A673 (cell line): ENCODE results near the gene CUL9. TPM values are rescaled to one million over a fixed set of nuclear protein-coding genes. Genes with fewer than 3 reads are reported as not detected.
A peak's percentile ranks its signal among the peaks of the same experiment; 100 is the strongest.
"Not testable (repeated sequence)": the region's sequence is repeated elsewhere in the genome, so short reads cannot be mapped to it uniquely, and the experiment has no call there.

Experiments
- Bru-seq: library from RNA; stranded (reverse); fragments of 400-500 nt; gene quantifications from one replicate; lab custom pipeline; 2021; lab: Mats Ljungman, UMichigan
- BruChase-seq, 2 experiments: library from RNA; stranded (reverse); fragments of 400-500 nt; gene quantifications; one replicate each; lab custom pipeline; 2021; lab: Mats Ljungman, UMichigan
- BruUV-seq: library from RNA; stranded (reverse); fragments of 400-500 nt; replicated peaks from 2 replicates; lab custom pipeline; 2021; lab: Mats Ljungman, UMichigan
- CTCF ChIA-PET: fragments of 300-600 bp; sonication (Branson Sonifier 250); formaldehyde crosslinking; loops from one replicate; lab custom pipeline; 2022; ENCODE audit warnings: antibody characterized with exemption; lab: Charles Lee
- POLR2A ChIA-PET: fragments of 300-600 bp; sonication (Branson Sonifier 250); formaldehyde crosslinking; loops from one replicate; lab custom pipeline; 2022; ENCODE audit warnings: antibody characterized with exemption; ENCODE audit not compliant: low non-redundant PET; lab: Charles Lee
- DNase-seq: peaks from one replicate; pipeline ENCODE4 v3.0.0-alpha.2; 2015; ENCODE audit warnings: low spot score
- H3K27ac ChIP-seq: fragments of 200-600 bp; sonication (generic); 2 replicates; pipeline ENCODE4 v1.5.1; 2016; ENCODE audit warnings: mixed run types, low read depth, mild to moderate bottlenecking, mixed read lengths, antibody characterized with exemption, low read length; ENCODE audit not compliant: poor library complexity, severe bottlenecking
- H3K27me3 ChIP-seq: fragments of 200-600 bp; sonication (generic); replicated peaks from 2 replicates; pipeline ENCODE4 v1.6.1; 2017; ENCODE audit warnings: mixed run types, low read depth, mild to moderate bottlenecking, mixed read lengths, antibody characterized with exemption, low read length; ENCODE audit not compliant: insufficient read depth, poor library complexity
- H3K36me3 ChIP-seq: fragments of 200-600 bp; sonication (generic); 2 replicates; pipeline ENCODE4 v1.6.1; 2016; ENCODE audit warnings: mixed run types, mild to moderate bottlenecking, mixed read lengths, antibody characterized with exemption, low read length; ENCODE audit not compliant: insufficient read depth, poor library complexity, severe bottlenecking
- H3K4me1 ChIP-seq: fragments of 200-600 bp; sonication (generic); 2 replicates; pipeline ENCODE4 v1.6.1; 2017; ENCODE audit warnings: mixed run types, mild to moderate bottlenecking, mixed read lengths, antibody characterized with exemption, low read length; ENCODE audit not compliant: insufficient read depth, poor library complexity, severe bottlenecking
- H3K4me3 ChIP-seq: fragments of 200-600 bp; sonication (generic); 2 replicates; pipeline ENCODE4 v1.5.1; 2016; ENCODE audit warnings: low read depth, mixed run types, mild to moderate bottlenecking, mixed read lengths, low read length; ENCODE audit not compliant: poor library complexity, severe bottlenecking
- H3K9me3 ChIP-seq: fragments of 200-600 bp; sonication (generic); 2 replicates; pipeline ENCODE4 v1.6.1; 2016; ENCODE audit warnings: mixed run types, low read depth, mild to moderate bottlenecking, mixed read lengths, antibody characterized with exemption, low read length; ENCODE audit not compliant: poor library complexity, severe bottlenecking
- EZH2 ChIP-seq: fragments of 200-600 bp; sonication (generic); IDR thresholded peaks from 2 replicates; pipeline ENCODE4 v1.6.1; 2017; ENCODE audit warnings: borderline replicate concordance, low read depth, mild to moderate bottlenecking, mixed read lengths, antibody characterized with exemption, low read length; ENCODE audit not compliant: poor library complexity, severe bottlenecking
- intact Hi-C: fragments of 100-400 bp; cut with micrococcal nuclease; formaldehyde crosslinking; loops from one replicate; pipeline ENCODE4 v1.10.0; 2022; ENCODE audit not compliant: unreplicated experiment
- long read RNA-seq: library from polyadenylated mRNA; stranded (forward); transcript quantifications from one replicate; pipeline ENCODE4 v2.0.0, GENCODE V29; 2022
- total RNA-seq: library from RNA; stranded (reverse); gene quantifications from 2 replicates; pipeline ENCODE4 v1.2.3, GENCODE V29; 2021
- TF ChIP-seq, protein P1 (sequence below): fragments of 300-800, 200-600 bp; sonication (generic); conservative IDR thresholded peaks from 2 replicates; pipeline ENCODE4 v1.5.1; 2017; ENCODE audit warnings: low read depth, mild to moderate bottlenecking, antibody characterized with exemption, low read length, moderate library complexity, mixed read lengths

CUL9 gene
- total RNA-seq (38.7 and 50.7 TPM in 2 replicates), Bru-seq, nascent RNA (percentile 58 among the genes with signal in this experiment), BruChase-seq, experiment 1, labeled RNA remaining after a 2-hour chase (percentile 65 among the genes with signal in this experiment), BruChase-seq, experiment 2, labeled RNA remaining after a 6-hour chase (percentile 72 among the genes with signal in this experiment)
- long read RNA-seq, full-length matches to known transcripts: 5 of 48 reads
- long read RNA-seq, partial matches to known transcripts: 26 of 48 reads
- long read RNA-seq, other reads (novel, unspliced or antisense): 17 of 48 reads

DNA sequence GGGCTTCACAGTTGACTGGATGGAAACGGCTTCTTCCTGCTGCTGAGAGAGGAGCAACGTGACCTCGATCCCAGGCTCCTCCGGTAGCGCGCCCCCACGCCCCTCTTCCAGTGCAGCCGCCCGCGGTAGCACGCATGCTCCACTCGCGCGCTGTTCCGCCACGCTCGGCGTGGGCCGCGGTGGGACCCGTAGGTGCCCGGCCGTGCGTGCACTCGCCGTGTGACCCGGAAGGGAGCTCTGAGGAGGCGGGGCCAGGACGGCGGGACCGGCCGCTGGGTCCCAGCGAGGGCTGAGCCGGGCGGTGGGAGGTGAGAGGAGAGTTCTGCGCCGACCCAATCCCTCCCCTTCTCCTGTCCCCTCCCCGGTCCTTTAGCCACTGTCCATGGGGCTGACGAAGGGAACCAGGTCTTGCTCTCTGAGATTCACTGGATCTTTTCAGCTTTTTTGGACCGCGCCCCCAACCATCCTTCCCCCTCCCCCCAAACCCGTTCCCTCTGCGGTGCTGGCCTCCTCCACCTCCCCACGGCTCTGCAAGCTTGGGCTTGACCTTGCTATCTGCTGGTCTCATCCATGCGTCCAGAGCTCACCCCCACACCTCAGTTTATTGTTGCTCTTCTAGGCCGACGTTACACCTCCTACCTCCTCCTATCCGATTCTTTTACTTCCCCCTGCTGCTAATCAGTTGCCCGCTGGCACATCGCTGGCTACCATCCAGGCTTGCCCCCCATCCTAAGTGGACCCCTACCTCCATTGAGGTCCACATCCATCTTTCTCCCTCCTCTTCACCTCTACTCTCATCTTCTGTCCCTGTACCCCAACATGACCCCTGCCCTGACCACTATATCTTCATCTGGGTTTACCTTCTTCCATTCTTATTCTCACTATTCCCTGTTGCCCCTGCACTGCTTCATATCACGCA lies at the start of gene CUL9:
Gene CUL9 (plus strand): TSS at position 255 of the 919 bp plus-strand sequence. CDS start 2,115 bp downstream, outside the sequence.
- Histone ChIP-seq H3K27ac (peak within 1 kb of the TSS; percentile 70), H3K36me3 (peaks cover 29% of the 10 kb centered on the region), H3K4me3 (peak within 1 kb of the TSS; percentile 89), H3K27me3 (no peaks in the 10 kb centered on the region), H3K4me1 (peaks cover 11% of the 10 kb centered on the region), H3K9me3 (no peaks in the 10 kb centered on the region)
- intact Hi-C loops: no loop called here
- peak; percentile 73 for DNase-seq
- no TSS peak for BruUV-seq
- no peak for TF ChIP-seq EZH2
- TF ChIP-seq, protein P1, sequence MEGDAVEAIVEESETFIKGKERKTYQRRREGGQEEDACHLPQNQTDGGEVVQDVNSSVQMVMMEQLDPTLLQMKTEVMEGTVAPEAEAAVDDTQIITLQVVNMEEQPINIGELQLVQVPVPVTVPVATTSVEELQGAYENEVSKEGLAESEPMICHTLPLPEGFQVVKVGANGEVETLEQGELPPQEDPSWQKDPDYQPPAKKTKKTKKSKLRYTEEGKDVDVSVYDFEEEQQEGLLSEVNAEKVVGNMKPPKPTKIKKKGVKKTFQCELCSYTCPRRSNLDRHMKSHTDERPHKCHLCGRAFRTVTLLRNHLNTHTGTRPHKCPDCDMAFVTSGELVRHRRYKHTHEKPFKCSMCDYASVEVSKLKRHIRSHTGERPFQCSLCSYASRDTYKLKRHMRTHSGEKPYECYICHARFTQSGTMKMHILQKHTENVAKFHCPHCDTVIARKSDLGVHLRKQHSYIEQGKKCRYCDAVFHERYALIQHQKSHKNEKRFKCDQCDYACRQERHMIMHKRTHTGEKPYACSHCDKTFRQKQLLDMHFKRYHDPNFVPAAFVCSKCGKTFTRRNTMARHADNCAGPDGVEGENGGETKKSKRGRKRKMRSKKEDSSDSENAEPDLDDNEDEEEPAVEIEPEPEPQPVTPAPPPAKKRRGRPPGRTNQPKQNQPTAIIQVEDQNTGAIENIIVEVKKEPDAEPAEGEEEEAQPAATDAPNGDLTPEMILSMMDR: no peak
- POLR2A ChIA-PET: no interaction called here
- CTCF ChIA-PET: interaction anchor here (0.5 kb wide), 1 partner anchor 48 kb away, joined by 4 read pairs; no protein-coding TSS in a partner anchor

- BruUV-seq: no TSS peak
- no peak for DNase-seq
- intact Hi-C loops: no loop called here
- no peaks in the 10 kb centered on the region for H3K27me3 ChIP-seq
- no peak overlapping the region for H3K27ac ChIP-seq
- POLR2A ChIA-PET: no interaction called here
- no peak for TF ChIP-seq EZH2
- TF ChIP-seq, protein P1: no peak
- H3K4me3 ChIP-seq: no peak overlapping the region
- no peaks in the 10 kb centered on the region for H3K9me3 ChIP-seq
- H3K4me1 ChIP-seq: peaks cover 5% of the 10 kb centered on the region
- CTCF ChIA-PET: no interaction called here
- no peaks in the 10 kb centered on the region for H3K36me3 ChIP-seq
Measured at GRCh38 chr6:43138267-43138666, 43.7 kb upstream of the CUL9 start.

DNA sequence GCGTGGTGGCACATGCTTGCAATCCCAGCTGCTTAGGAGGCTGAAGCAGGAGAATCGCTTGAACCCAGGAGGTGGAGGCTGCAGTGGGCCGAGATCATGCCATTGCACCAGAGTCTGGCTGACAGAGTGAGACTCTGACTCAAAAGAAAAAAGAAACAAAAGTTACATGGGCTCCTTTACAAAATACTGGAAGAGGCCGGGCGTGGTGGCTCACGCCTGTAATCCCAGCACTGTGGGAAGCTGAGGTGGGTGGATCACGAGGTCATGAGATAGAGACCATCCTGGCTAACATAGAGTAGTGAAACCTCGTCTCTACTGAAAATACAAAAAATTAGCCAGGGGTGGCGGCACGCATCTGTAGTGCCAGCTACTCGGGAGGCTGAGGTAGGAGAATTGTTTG lies 42.0 kb upstream of the CUL9 start:
- intact Hi-C loops: loop anchor here (5.0 kb wide), 1 partner anchor 238 kb away; no protein-coding TSS in a partner anchor
- H3K4me3 ChIP-seq, H3K36me3 ChIP-seq, H3K4me1 ChIP-seq, H3K9me3 ChIP-seq, H3K27ac ChIP-seq, H3K27me3 ChIP-seq, DNase-seq, BruUV-seq: not testable (repeated sequence)
- CTCF ChIA-PET: interaction anchor here (0.7 kb wide), 1 partner anchor 195 kb away, joined by 5 read pairs; no protein-coding TSS in a partner anchor
- POLR2A ChIA-PET: interaction anchor here (0.7 kb wide), 1 partner anchor 229 kb away, joined by 3 read pairs; the partner anchor contains the start of gene ZNF318
